ENCODE data around the gene OAS2. TPM values are rescaled to one million over a fixed set of nuclear protein-coding genes. Genes with fewer than 3 reads are reported as not detected.

Gene OAS2
- total and polyA plus RNA-seq, 9 of the 15 experiments (the other 6 are each of a cell fraction or from before 2014, with no cell fraction given): 0.13 to 0.85 TPM; not detected in 7

DNA sequence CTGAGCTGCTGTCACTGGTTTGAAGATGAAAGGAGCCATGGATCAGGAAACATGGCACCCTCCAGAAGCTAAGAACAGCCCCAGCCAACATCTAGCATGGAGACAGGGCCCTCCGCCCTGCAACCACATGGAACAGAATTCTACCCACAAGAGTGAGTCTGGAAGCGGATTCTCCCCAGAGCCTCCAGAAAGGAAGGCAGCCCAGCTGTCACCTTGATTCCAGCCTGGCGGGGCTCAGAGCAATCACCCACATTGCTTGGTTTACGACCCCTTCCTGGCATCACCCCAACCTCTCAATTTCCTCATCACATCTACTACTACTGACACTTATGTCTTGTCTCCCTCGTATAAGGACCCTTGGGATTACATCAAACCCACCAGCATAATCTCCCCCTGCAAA is 38.5 kb downstream of the OAS2 start (continued):
- TF ChIP-seq, protein P1, sequence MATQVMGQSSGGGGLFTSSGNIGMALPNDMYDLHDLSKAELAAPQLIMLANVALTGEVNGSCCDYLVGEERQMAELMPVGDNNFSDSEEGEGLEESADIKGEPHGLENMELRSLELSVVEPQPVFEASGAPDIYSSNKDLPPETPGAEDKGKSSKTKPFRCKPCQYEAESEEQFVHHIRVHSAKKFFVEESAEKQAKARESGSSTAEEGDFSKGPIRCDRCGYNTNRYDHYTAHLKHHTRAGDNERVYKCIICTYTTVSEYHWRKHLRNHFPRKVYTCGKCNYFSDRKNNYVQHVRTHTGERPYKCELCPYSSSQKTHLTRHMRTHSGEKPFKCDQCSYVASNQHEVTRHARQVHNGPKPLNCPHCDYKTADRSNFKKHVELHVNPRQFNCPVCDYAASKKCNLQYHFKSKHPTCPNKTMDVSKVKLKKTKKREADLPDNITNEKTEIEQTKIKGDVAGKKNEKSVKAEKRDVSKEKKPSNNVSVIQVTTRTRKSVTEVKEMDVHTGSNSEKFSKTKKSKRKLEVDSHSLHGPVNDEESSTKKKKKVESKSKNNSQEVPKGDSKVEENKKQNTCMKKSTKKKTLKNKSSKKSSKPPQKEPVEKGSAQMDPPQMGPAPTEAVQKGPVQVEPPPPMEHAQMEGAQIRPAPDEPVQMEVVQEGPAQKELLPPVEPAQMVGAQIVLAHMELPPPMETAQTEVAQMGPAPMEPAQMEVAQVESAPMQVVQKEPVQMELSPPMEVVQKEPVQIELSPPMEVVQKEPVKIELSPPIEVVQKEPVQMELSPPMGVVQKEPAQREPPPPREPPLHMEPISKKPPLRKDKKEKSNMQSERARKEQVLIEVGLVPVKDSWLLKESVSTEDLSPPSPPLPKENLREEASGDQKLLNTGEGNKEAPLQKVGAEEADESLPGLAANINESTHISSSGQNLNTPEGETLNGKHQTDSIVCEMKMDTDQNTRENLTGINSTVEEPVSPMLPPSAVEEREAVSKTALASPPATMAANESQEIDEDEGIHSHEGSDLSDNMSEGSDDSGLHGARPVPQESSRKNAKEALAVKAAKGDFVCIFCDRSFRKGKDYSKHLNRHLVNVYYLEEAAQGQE (IDR thresholded peaks at IDR 0.05; ENCODE audit: borderline replicate concordance): no peak
- TF ChIP-seq, protein P1 (CRISPR knock-in tag; IDR thresholded peaks at IDR 0.05; ENCODE audit: low read depth): no peak
- TF ChIP-seq ZNF79 (CRISPR knock-in tag; IDR thresholded peaks at IDR 0.05; ENCODE audit: low read depth): no peak
- no peak for TF ChIP-seq ZNF165 (CRISPR knock-in tag; IDR thresholded peaks at IDR 0.05; ENCODE audit: borderline replicate concordance)
- TF ChIP-seq SNIP1 (IDR thresholded peaks at IDR 0.05; ENCODE audit: low read depth): no peak
- no peak for TF ChIP-seq ZNF384 (IDR thresholded peaks at IDR 0.05; ENCODE audit: low read depth, low read length)
- TF ChIP-seq HDAC2 (IDR thresholded peaks at IDR 0.05): no peak
- TF ChIP-seq, protein P2, sequence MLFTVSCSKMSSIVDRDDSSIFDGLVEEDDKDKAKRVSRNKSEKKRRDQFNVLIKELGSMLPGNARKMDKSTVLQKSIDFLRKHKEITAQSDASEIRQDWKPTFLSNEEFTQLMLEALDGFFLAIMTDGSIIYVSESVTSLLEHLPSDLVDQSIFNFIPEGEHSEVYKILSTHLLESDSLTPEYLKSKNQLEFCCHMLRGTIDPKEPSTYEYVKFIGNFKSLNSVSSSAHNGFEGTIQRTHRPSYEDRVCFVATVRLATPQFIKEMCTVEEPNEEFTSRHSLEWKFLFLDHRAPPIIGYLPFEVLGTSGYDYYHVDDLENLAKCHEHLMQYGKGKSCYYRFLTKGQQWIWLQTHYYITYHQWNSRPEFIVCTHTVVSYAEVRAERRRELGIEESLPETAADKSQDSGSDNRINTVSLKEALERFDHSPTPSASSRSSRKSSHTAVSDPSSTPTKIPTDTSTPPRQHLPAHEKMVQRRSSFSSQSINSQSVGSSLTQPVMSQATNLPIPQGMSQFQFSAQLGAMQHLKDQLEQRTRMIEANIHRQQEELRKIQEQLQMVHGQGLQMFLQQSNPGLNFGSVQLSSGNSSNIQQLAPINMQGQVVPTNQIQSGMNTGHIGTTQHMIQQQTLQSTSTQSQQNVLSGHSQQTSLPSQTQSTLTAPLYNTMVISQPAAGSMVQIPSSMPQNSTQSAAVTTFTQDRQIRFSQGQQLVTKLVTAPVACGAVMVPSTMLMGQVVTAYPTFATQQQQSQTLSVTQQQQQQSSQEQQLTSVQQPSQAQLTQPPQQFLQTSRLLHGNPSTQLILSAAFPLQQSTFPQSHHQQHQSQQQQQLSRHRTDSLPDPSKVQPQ (CRISPR knock-in tag; IDR thresholded peaks at IDR 0.05; ENCODE audit: borderline replicate concordance): no peak
- TF ChIP-seq MAFF (IDR thresholded peaks at IDR 0.05; ENCODE audit: low read length): no peak
- no peak for TF ChIP-seq BRCA1 (IDR thresholded peaks at IDR 0.05)
- no peak for TF ChIP-seq BRCA1 (CRISPR knock-in tag; IDR thresholded peaks at IDR 0.05)
